Astrocyte of the cerebellum (primary cell): ENCODE measurements around the gene PRPF19.

ENCODE experiments used
- DNase-seq: peaks from one replicate; pipeline ENCODE4 v3.0.0-alpha.2; 2011; ENCODE audit warnings: low read depth
- H3K4me3 ChIP-seq: 2 replicates; pipeline ENCODE4 v1.5.1; 2011; ENCODE audit warnings: mild to moderate bottlenecking, low read depth, low read length, moderate library complexity
- in situ Hi-C: cut with HindIII; loops from 2 replicates; pipeline ENCODE4 v1.10.0; 2017; ENCODE audit warnings: low sequenced_read_pairs
- TF ChIP-seq, protein P1 (sequence below): IDR thresholded peaks from 2 replicates; pipeline ENCODE4 v1.5.1; 2012; ENCODE audit warnings: low read length, low read depth, moderate library complexity, mild to moderate bottlenecking; ENCODE audit errors: missing control alignments

PRPF19 gene

DNA sequence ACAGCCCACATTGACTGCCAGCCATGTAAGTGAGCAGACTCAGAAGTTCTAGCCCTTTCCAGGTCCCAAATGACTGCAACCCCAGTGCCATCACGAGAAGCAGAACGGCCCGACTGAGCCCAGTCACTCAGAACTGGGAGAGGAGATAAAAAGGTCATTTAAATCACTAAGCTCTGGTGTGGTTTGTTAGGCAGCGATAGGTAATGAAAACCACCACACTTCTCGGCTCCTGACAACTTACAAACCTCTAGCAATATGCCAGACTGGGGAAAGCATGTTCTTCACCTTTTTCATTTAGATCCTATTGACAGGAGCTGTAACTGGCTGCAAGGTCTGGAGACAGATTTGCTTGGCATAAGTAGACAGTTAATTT, 38.9 kb upstream of the PRPF19 start:
- in situ Hi-C loops, result no loop called here
- H3K4me3 ChIP-seq, result no peak overlapping the region
- DNase-seq, result no peak
- TF ChIP-seq, protein P1, sequence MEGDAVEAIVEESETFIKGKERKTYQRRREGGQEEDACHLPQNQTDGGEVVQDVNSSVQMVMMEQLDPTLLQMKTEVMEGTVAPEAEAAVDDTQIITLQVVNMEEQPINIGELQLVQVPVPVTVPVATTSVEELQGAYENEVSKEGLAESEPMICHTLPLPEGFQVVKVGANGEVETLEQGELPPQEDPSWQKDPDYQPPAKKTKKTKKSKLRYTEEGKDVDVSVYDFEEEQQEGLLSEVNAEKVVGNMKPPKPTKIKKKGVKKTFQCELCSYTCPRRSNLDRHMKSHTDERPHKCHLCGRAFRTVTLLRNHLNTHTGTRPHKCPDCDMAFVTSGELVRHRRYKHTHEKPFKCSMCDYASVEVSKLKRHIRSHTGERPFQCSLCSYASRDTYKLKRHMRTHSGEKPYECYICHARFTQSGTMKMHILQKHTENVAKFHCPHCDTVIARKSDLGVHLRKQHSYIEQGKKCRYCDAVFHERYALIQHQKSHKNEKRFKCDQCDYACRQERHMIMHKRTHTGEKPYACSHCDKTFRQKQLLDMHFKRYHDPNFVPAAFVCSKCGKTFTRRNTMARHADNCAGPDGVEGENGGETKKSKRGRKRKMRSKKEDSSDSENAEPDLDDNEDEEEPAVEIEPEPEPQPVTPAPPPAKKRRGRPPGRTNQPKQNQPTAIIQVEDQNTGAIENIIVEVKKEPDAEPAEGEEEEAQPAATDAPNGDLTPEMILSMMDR, result no peak

DNA sequence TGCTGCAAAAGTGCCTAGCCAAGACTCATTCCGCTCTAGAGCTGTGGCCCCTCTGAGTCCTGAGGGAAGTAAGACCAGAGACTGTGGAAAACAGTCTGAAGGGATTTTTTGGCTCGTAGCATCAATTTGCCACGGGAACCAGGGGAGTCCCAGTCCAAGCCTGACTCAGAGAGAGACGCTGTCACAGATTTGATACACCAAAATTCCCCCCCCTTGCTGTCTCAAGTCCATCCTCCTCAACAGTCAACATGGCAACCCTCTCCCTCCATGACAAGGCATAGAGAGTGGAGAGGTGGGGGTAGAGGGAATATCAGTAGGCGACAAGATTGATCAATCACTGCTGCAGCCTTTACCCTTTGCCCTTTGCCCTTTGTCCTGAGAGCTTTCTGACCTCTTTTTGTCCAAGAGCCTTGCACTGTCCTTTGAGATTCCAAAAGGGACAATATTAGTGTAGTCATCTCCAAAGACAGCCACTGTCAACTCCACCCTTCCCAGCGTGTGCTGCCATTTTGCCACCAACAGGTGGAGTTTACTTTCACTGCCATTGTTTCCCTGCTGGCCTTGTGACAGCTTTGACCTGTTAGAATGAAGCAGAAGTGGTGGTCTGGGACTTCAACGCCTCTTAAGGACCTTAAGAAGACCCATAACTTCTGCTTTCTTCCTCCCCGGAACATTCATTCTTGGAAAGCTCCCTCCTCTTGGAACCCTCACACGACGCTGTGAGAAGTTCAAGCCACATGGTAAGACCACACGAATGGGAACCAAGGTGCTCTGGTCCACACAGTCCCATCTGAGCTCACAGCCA, 38.3 kb upstream of the PRPF19 start:
- in situ Hi-C loops, result no loop called here
- H3K4me3 ChIP-seq, result no peak overlapping the region
- TF ChIP-seq, protein P1, result no peak
- no peak for DNase-seq

DNA sequence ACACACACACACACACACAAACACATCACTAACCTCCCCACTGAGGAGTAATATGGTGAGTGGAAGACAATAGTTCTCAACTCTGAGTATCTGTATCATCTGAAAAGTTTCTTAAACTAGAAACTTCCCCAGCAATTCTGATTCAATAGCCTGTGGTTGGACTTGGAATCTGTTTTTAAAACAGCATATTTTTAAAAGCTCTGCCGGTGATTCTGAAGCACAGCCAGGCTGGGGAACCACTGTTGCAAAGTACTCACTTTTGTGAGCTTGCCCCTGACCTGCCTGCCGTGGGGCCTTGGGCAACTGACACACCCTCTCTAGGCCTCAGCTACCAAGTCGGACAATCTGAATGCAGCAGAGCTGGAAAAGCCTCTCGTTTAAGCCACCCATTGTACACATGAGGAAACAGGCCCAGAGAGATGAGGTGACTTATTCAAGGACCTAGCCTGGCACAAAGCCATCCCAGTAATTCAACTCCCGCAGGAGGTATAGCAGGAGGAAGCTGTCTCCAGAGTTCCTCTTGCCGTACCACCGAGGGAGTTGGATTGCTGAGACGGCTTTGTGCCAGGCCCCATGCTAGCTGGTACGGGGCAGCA, 36.7 kb upstream of the PRPF19 start:
- DNase-seq, result no peak
- in situ Hi-C loops, result no loop called here
- TF ChIP-seq, protein P1, result no peak
- no peak overlapping the region for H3K4me3 ChIP-seq

GRCh38 chr11:60942219-60942618, 35.8 kb upstream of the PRPF19 start:
- DNase-seq, result no peak
- H3K4me3 ChIP-seq, result no peak overlapping the region
- in situ Hi-C loops, result no loop called here
- TF ChIP-seq, protein P1, result no peak

GRCh38 chr11:60941371-60942119, 35.2 kb upstream of the PRPF19 start:
- no peak for DNase-seq
- H3K4me3 ChIP-seq, result no peak overlapping the region
- TF ChIP-seq, protein P1, result no peak

DNA sequence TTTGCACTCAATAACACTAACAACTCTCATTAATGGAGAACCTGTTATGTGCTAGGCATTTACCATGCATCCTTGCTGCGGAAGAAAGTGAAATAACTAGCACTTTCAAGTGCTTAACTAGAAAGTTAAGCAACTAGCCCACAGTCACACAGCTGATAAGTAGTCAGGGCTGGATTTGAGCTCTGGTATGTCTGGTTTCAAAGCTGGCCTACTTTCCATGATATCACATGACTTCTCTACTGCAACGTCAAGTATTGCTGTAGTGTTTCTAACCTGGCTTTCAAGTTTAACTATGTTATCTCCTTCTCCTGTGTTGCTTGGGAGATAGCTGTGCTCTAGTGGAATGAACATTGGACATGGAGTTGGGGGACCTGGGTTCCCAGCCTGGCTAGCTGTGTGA, 33.5 kb upstream of the PRPF19 start:
- no peak overlapping the region for H3K4me3 ChIP-seq
- TF ChIP-seq, protein P1, result no peak
- DNase-seq, result no peak
- in situ Hi-C loops, result no loop called here

More at GRCh38 chr11:60941371-60942119, 35.2 kb upstream of the PRPF19 start:
- in situ Hi-C loops, result no loop called here
